B cell (primary cell): ENCODE data around the gene FYN. TPM values are rescaled to one million over a fixed set of nuclear protein-coding genes. Genes with fewer than 3 reads are reported as not detected.

Experiments
- ATAC-seq: fragments of 200-7000 bp; cut with Tn5 transposase; one replicate; pipeline ENCODE4 v1.10.0; 2021; ENCODE audit warnings: low read depth, mild to moderate bottlenecking, moderate number of reproducible peaks, moderate library complexity
- CTCF ChIA-PET: fragments of 350-600 bp; sonication (Branson Sonifier 250); formaldehyde crosslinking; loops from one replicate; lab custom pipeline; 2021; ENCODE audit warnings: antibody characterized with exemption, inconsistent platforms; lab: Charles Lee
- POLR2A ChIA-PET: fragments of 350-600 bp; sonication (Branson Sonifier 250); formaldehyde crosslinking; loops from one replicate; lab custom pipeline; 2021; ENCODE audit warnings: antibody characterized with exemption; lab: Charles Lee
- DNase-seq: peaks from one replicate; pipeline ENCODE4 v3.0.0; 2013
- H2AFZ ChIP-seq: 2 replicates; pipeline ENCODE4 v1.6.1; 2012; ENCODE audit warnings: mild to moderate bottlenecking, low read depth, low read length; ENCODE audit not compliant: insufficient read depth, poor library complexity, severe bottlenecking
- H3K27ac ChIP-seq, 2 donors: 1 replicate in 1 of 2; 2 replicates in 1 of 2; pipeline ENCODE4 v1.5.1; 2012 to 2013; ENCODE audit warnings: low read length in 2 of 2, mild to moderate bottlenecking in 2 of 2, moderate library complexity in 1 of 2
- H3K27me3 ChIP-seq, 4 experiments: fragments of 200-600 bp in 1 of 4; sonication (generic) in 1 of 4; replicated peaks in 1 of 4; 1 replicate in 2 of 4; 2 replicates in 2 of 4; pipeline versions ENCODE4 v1.6.1 to v1.7.0; 2013 to 2016; ENCODE audit warnings: low read length in 3 of 4, mild to moderate bottlenecking in 2 of 4, mixed read lengths in 1 of 4, moderate library complexity in 1 of 4; ENCODE audit not compliant: insufficient read depth in 4 of 4, control insufficient read depth in 3 of 4; ENCODE audit errors: control extremely low read depth in 1 of 4
- H3K36me3 ChIP-seq, 2 experiments: replicated peaks in 1 of 2; 1 replicate in 1 of 2; 2 replicates in 1 of 2; pipeline versions ENCODE4 v1.6.1 to v1.7.1; 2013; ENCODE audit warnings: low read length in 1 of 2; ENCODE audit not compliant: insufficient read depth in 2 of 2, control insufficient read depth in 1 of 2; ENCODE audit errors: control extremely low read depth in 1 of 2, extremely low read depth in 1 of 2
- H3K4me1 ChIP-seq, 2 donors: fragments of 200-600 bp in 1 of 2; sonication (generic) in 1 of 2; 1 replicate in 1 of 2; 2 replicates in 1 of 2; pipeline versions ENCODE4 v1.5.1 to v1.6.1; 2013 to 2017; ENCODE audit warnings: low read length in 2 of 2; ENCODE audit not compliant: control insufficient read depth in 2 of 2, insufficient read depth in 2 of 2
- H3K4me2 ChIP-seq: replicated peaks from 2 replicates; pipeline ENCODE3; 2012; ENCODE audit warnings: mild to moderate bottlenecking, low read depth, low read length; ENCODE audit not compliant: poor library complexity, severe bottlenecking
- H3K4me3 ChIP-seq, 5 experiments: fragments of 200-600 bp in 1 of 5; sonication (generic) in 1 of 5; 1 replicate in 3 of 5; 2 replicates in 2 of 5; pipeline versions ENCODE4 v1.5.1 to v1.7.0; 2011 to 2016; ENCODE audit warnings: low read length in 4 of 5, mild to moderate bottlenecking in 4 of 5, low read depth in 2 of 5, control low read depth in 1 of 5, moderate library complexity in 1 of 5; ENCODE audit not compliant: insufficient read depth in 1 of 5; ENCODE audit errors: control extremely low read depth in 1 of 5, extremely low read depth in 1 of 5
- H3K79me2 ChIP-seq: fragments of 200-600 bp; sonication (generic); one replicate; pipeline ENCODE4 v1.6.0; 2016; ENCODE audit warnings: low read length; ENCODE audit not compliant: control insufficient read depth, insufficient read depth
- H3K9ac ChIP-seq: fragments of 200-600 bp; sonication (generic); 2 replicates; pipeline ENCODE4 v1.6.1; 2017; ENCODE audit warnings: mild to moderate bottlenecking, low read length, moderate library complexity
- H3K9me3 ChIP-seq, 3 donors: one replicate each; pipeline versions ENCODE4 v1.6.1 to v1.7.1; 2013; ENCODE audit warnings: low read length in 2 of 3; ENCODE audit not compliant: control insufficient read depth in 2 of 3, insufficient read depth in 1 of 3; ENCODE audit errors: control extremely low read depth in 1 of 3
- H4K20me1 ChIP-seq: 2 replicates; pipeline ENCODE4 v1.6.0; 2012; ENCODE audit warnings: mild to moderate bottlenecking, low read length; ENCODE audit not compliant: insufficient read depth, control insufficient read depth, poor library complexity, severe bottlenecking
- H3K27ac Mint-ChIP-seq: one replicate; pipeline ENCODE4 v1.8.0; 2021; ENCODE audit warnings: mixed read lengths
- H3K27me3 Mint-ChIP-seq: one replicate; pipeline ENCODE4 v1.8.0; 2021; ENCODE audit warnings: mixed read lengths
- H3K4me1 Mint-ChIP-seq: one replicate; pipeline ENCODE4 v1.8.0; 2021; ENCODE audit warnings: mixed read lengths
- H3K4me3 Mint-ChIP-seq: one replicate; pipeline ENCODE4 v1.8.0; 2021; ENCODE audit warnings: mixed read lengths
- H3K9me3 Mint-ChIP-seq: one replicate; pipeline ENCODE4 v1.8.0; 2022; ENCODE audit warnings: mixed read lengths; ENCODE audit not compliant: insufficient read depth
- EZH2 ChIP-seq: IDR thresholded peaks from 2 replicates; pipeline ENCODE4 v1.6.1; 2012; ENCODE audit warnings: borderline replicate concordance, low read depth, mild to moderate bottlenecking, moderate library complexity, low read length; ENCODE audit not compliant: insufficient read depth, poor library complexity, severe bottlenecking
- WGBS: methylation state at CpG from one replicate; pipeline ENCODE4 v1.1.5; 2013; ENCODE audit warnings: missing lambda C conversion rate; ENCODE audit not compliant: insufficient coverage; 5-methylcytosine and 5-hydroxymethylcytosine counted together
- intact Hi-C: fragments of 100-400 bp; cut with micrococcal nuclease; formaldehyde crosslinking; loops from one replicate; pipeline ENCODE4 v1.10.0; 2022
- polyA plus RNA-seq: library from polyadenylated mRNA; depleted of rRNA; stranded (reverse); fragments of >200 nt; gene quantifications from 2 replicates; pipeline ENCODE4 v1.2.3, GENCODE V29; 2012
- total RNA-seq, 2 donors: library from RNA; stranded (reverse); fragments of 120-200 nt in 1 of 2; gene quantifications; 1 replicate in 1 of 2; 2 replicates in 1 of 2; pipeline versions ENCODE4 v1.2.3 to v1.2.4, GENCODE V29; 2013 to 2022
- TF ChIP-seq, protein P1 (sequence below): fragments of 200-600 bp; IDR thresholded peaks from one replicate; pipeline ENCODE4 v1.8.0; 2022; ENCODE audit warnings: antibody characterized with exemption, mild to moderate bottlenecking

Gene FYN
- total and polyA plus RNA-seq, 2 donors (not counting 1 experiment from before 2014, with no cell fraction given) = 54.1 to 94.0 TPM

DNA sequence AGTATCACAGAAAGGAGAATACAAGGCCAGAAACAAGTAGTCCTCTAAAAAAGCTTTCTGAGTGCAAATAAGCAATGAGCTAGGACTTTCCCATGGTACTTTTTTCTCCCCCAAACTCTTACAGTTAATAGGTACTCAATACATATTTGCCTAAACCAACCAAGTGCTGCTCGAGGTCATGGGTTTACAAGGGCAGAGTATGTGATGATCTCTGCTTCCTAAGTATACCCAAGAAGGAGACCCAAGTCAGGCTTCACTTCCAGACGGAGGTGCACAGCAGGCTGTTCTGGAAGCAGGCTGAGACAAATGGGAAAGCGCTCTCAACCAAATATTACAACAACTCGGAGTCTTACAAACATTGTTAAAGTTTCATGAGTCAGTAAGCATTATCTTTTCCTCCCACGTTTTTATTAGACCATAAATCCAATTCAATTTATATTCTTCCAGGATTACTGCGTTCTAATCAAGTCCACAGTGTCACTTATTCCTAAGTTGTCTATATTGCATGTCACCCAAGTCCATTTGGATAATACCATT, 8.1 kb downstream of the FYN start:
- Histone ChIP-seq H3K36me3 (no peaks in the 10 kb centered on the region), H3K27ac (no peak overlapping the region), H4K20me1 (peaks cover 50% of the 10 kb centered on the region), H3K4me2 (no peak overlapping the region), H3K79me2 (peaks cover 97% of the 10 kb centered on the region), H3K4me1 (peaks cover 2 to 8% of the 10 kb centered on the region in 2 donors), H3K27me3 (no peaks in the 10 kb centered on the region), H3K9ac (no peak overlapping the region), H2AFZ (no peak overlapping the region), H3K4me3 (no peak overlapping the region), H3K9me3 (no peaks in the 10 kb centered on the region)
- no peaks in the 10 kb centered on the region for H3K9me3 Mint-ChIP-seq
- no peak for ATAC-seq
- CTCF ChIA-PET = no interaction called here
- 100% methylated on average over 3 of the region's 6 CpGs for WGBS
- no peak for TF ChIP-seq EZH2
- TF ChIP-seq, protein P1, sequence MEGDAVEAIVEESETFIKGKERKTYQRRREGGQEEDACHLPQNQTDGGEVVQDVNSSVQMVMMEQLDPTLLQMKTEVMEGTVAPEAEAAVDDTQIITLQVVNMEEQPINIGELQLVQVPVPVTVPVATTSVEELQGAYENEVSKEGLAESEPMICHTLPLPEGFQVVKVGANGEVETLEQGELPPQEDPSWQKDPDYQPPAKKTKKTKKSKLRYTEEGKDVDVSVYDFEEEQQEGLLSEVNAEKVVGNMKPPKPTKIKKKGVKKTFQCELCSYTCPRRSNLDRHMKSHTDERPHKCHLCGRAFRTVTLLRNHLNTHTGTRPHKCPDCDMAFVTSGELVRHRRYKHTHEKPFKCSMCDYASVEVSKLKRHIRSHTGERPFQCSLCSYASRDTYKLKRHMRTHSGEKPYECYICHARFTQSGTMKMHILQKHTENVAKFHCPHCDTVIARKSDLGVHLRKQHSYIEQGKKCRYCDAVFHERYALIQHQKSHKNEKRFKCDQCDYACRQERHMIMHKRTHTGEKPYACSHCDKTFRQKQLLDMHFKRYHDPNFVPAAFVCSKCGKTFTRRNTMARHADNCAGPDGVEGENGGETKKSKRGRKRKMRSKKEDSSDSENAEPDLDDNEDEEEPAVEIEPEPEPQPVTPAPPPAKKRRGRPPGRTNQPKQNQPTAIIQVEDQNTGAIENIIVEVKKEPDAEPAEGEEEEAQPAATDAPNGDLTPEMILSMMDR = no peak
- intact Hi-C loops = no loop called here
- no peak overlapping the region for H3K27ac Mint-ChIP-seq
- H3K4me3 Mint-ChIP-seq = no peak overlapping the region
- POLR2A ChIA-PET = no interaction called here
- no peaks in the 10 kb centered on the region for H3K27me3 Mint-ChIP-seq
- DNase-seq = no peak
- peaks cover 17% of the 10 kb centered on the region for H3K4me1 Mint-ChIP-seq

GRCh38 chr6:111864138-111865048, 8.9 kb downstream of the FYN start:
- H3K4me3 ChIP-seq = no peak overlapping the region
- peaks cover 97% of the 10 kb centered on the region for H3K79me2 ChIP-seq
- WGBS = 98% methylated on average over 4 of the region's 6 CpGs
- H3K9ac ChIP-seq = no peak overlapping the region
- CTCF ChIA-PET = no interaction called here
- ATAC-seq (no peak), DNase-seq (no peak)
- Mint-ChIP-seq H3K27ac (no peak overlapping the region), H3K9me3 (no peaks in the 10 kb centered on the region), H3K4me1 (peaks cover 11% of the 10 kb centered on the region), H3K4me3 (no peak overlapping the region), H3K27me3 (no peaks in the 10 kb centered on the region)
- TF ChIP-seq, protein P1 = no peak
- no peak for TF ChIP-seq EZH2
- no peaks in the 10 kb centered on the region for H3K36me3 ChIP-seq
- intact Hi-C loops = no loop called here
- H3K27ac ChIP-seq = no peak overlapping the region
- H3K27me3 ChIP-seq = no peaks in the 10 kb centered on the region
- peaks cover 54% of the 10 kb centered on the region for H4K20me1 ChIP-seq
- H3K4me2 ChIP-seq = no peak overlapping the region
- peaks cover 0 to 3% of the 10 kb centered on the region in 2 donors for H3K4me1 ChIP-seq
- H2AFZ ChIP-seq = no peak overlapping the region
- POLR2A ChIA-PET = no interaction called here
- H3K9me3 ChIP-seq = no peaks in the 10 kb centered on the region
